ENCODE data around the gene ARHGEF38. TPM values are rescaled to one million over a fixed set of nuclear protein-coding genes. Genes with fewer than 3 reads are reported as not detected.

Gene ARHGEF38
- total and polyA plus RNA-seq, 12 donors: 0.28 TPM; not detected in 11

DNA sequence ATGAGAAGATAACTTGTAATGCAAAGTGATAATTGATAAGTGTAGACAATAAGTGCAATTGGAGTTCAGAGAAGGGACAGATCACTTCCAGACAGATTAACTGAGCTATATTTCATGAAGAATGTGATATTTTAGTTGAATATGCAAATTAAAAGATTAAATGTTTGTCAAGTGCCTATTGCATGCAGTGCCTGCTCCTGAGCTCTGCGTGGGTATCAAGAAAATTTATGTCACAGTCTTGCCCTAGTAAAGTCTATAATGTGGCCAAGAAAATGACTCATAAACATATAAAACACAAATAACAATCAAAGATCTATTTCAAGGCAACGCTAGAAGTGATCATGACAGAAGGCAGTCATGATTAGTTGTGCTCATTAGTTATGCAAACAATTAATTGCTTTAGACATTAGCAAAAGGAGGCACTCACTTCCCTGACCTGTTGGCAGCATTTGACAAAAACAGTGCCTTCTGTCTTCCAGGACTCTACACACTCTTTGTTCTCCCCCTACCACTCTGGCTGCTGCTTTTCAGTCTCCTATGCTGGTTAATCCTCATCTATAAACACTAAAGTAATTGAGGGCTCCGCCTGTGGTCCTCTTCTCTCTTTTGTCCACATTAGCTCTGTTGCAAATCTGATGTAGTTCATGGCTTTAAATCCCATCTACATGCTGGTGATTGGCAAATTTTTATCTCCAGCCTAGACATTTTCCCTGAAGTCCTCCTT, 47.7 kb downstream of the ARHGEF38 start:
- no peak for ATAC-seq
- DNase-seq: no peak
- 81 to 85% methylated on average over 3 of the region's 3 CpGs for WGBS, 2 donors
- Histone ChIP-seq H3K4me3 (no peak overlapping the region), H3K27ac (no peak overlapping the region), H3K9me3 (no peaks in the 10 kb centered on the region), H3K27me3 (no peaks in the 10 kb centered on the region), H3K36me3 (no peaks in the 10 kb centered on the region), H3K4me1 (peaks cover 0 to 23% (median 0%) of the 10 kb centered on the region in 9 donors)
- TF ChIP-seq CTCF (IDR thresholded peaks at IDR 0.05): no peak
- intact Hi-C loops (cut with DNase I): loop anchor here in 1 of 10 donors (5.0 kb wide), 1 partner anchor 1093 kb away; no protein-coding TSS in a partner anchor

- intact Hi-C loops (cut with DNase I): loop anchor here in 1 of 10 donors (5.0 kb wide), 1 partner anchor 1094 kb away; no protein-coding TSS in a partner anchor
- 77 to 82% methylated on average over 1 of the region's 1 CpG for WGBS, 2 donors
- Histone ChIP-seq H3K27me3 (no peaks in the 10 kb centered on the region), H3K4me3 (no peak overlapping the region), H3K36me3 (no peaks in the 10 kb centered on the region), H3K4me1 (peaks cover 0 to 31% (median 4%) of the 10 kb centered on the region in 9 donors), H3K27ac (no peak overlapping the region), H3K9me3 (no peaks in the 10 kb centered on the region)
- no peak for TF ChIP-seq CTCF (IDR thresholded peaks at IDR 0.05)
- DNase-seq (no peak), ATAC-seq (no peak)
Measured at GRCh38 chr4:105600951-105601350, 48.5 kb downstream of the ARHGEF38 start.

GRCh38 chr4:105601406-105601805, 49.0 kb downstream of the ARHGEF38 start:
- Histone ChIP-seq H3K4me1 (peaks cover 0 to 31% (median 4%) of the 10 kb centered on the region in 9 donors), H3K36me3 (no peaks in the 10 kb centered on the region), H3K4me3 (no peak overlapping the region), H3K27me3 (no peaks in the 10 kb centered on the region), H3K9me3 (no peaks in the 10 kb centered on the region), H3K27ac (no peak overlapping the region)
- TF ChIP-seq CTCF (IDR thresholded peaks at IDR 0.05): no peak
- 87 to 95% methylated on average over 1 of the region's 1 CpG for WGBS, 2 donors
- no peak for DNase-seq
- intact Hi-C loops (cut with DNase I): loop anchor here in 1 of 10 donors (5.0 kb wide), 1 partner anchor 1094 kb away; no protein-coding TSS in a partner anchor
- no peak for ATAC-seq

- no peak for TF ChIP-seq CTCF (IDR thresholded peaks at IDR 0.05)
- H3K27ac ChIP-seq: no peak overlapping the region
- H3K36me3 ChIP-seq: no peaks in the 10 kb centered on the region
- ATAC-seq (no peak), DNase-seq (no peak)
- H3K4me3 ChIP-seq: no peak overlapping the region
- intact Hi-C loops (cut with DNase I): loop anchor here in 1 of 10 donors (5.0 kb wide), 1 partner anchor 1096 kb away; no protein-coding TSS in a partner anchor
- no peaks in the 10 kb centered on the region for H3K9me3 ChIP-seq
- 30 to 32% methylated on average over 1 of the region's 1 CpG for WGBS, 2 donors
- no peaks in the 10 kb centered on the region for H3K27me3 ChIP-seq
- H3K4me1 ChIP-seq: peaks cover 0 to 28% (median 4%) of the 10 kb centered on the region in 9 donors
Measured at GRCh38 chr4:105603158-105603557, 50.7 kb downstream of the ARHGEF38 start.
